Fibroblast of pulmonary artery (primary cell): ENCODE measurements around the gene ANGPTL7.

Experiments used
- DNase-seq: peaks from one replicate; pipeline ENCODE4 v3.0.0-alpha.2; 2010; ENCODE audit warnings: low read depth
- H3K4me3 ChIP-seq: replicated peaks from 2 replicates; pipeline ENCODE4 v1.5.1; 2011; ENCODE audit warnings: low read depth, mild to moderate bottlenecking, control low read depth, low read length, moderate library complexity
- TF ChIP-seq, protein P1 (sequence below): IDR thresholded peaks from 2 replicates; pipeline ENCODE4 v1.5.1; 2011; ENCODE audit warnings: mild to moderate bottlenecking, control low read depth, low read length, inconsistent platforms; ENCODE audit errors: missing control alignments

ANGPTL7 gene

DNA sequence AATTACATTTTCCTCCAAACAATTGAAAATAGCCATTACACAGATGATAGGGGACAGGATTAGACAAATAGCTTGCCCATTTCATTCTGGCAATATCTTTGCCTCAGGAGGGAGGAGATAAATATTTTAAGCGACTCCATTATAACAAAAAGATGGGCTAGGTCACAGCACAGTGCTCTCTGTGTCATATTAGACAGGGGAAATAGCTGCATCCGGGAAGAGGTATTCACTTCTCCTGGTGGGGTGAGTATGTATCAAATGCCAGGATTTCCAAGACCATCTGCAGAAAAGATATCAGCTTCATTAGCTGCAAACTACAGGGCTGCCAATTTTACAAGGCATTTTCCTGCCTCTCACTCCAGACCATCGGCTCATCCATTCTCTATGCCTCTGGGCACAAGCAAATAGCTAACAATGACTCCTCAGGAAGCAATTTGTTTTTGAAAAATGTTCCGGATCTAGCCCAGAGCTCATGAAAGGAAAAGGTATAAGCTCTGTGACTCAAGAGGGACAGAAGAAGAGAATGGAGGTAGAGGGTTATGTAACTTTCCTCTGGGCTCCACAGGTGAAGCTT, 41.9 kb upstream of the ANGPTL7 start:
- TF ChIP-seq, protein P1, sequence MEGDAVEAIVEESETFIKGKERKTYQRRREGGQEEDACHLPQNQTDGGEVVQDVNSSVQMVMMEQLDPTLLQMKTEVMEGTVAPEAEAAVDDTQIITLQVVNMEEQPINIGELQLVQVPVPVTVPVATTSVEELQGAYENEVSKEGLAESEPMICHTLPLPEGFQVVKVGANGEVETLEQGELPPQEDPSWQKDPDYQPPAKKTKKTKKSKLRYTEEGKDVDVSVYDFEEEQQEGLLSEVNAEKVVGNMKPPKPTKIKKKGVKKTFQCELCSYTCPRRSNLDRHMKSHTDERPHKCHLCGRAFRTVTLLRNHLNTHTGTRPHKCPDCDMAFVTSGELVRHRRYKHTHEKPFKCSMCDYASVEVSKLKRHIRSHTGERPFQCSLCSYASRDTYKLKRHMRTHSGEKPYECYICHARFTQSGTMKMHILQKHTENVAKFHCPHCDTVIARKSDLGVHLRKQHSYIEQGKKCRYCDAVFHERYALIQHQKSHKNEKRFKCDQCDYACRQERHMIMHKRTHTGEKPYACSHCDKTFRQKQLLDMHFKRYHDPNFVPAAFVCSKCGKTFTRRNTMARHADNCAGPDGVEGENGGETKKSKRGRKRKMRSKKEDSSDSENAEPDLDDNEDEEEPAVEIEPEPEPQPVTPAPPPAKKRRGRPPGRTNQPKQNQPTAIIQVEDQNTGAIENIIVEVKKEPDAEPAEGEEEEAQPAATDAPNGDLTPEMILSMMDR: no peak
- DNase-seq: peak; percentile 17
- no peak overlapping the region for H3K4me3 ChIP-seq

DNA sequence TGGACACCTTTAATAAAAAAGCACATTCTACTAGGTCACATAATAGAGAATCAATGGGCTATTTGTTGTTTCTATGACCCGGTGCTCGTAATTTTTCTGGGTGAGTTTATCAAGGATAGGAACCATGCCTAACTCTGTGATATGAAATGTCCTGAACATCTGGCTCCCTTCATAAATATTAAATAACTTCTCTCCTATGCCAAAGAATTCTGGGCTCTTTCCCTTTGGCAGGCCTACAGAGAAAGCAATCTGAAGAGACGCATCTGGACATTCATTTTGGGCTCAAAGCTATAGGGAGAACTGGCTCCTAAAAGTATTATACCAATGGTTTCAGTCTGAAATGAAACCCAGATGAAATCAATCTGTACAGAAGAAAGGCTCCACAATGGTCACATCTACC, 38.8 kb upstream of the ANGPTL7 start:
- H3K4me3 ChIP-seq: no peak overlapping the region
- TF ChIP-seq, protein P1: no peak
- no peak for DNase-seq

DNA sequence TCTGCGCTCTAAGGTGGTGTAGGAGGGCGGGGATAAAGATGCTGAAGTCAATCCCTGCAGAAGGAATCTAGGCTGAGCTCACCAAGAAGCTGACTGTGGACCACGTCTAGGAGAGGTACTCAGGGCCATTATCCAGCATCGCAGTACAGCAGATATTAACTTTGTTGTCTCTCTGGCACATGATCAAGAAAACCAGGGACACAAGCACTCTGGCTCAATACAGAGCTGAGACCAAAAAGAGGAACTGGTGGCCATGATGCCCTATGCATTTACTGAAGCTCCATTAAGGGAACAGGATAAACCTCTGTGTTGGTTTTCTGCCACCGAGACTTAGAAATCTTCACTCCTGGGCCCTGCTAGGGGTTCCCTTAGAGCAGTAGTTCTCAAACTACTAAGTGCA, 38.0 kb upstream of the ANGPTL7 start:
- no peak overlapping the region for H3K4me3 ChIP-seq
- TF ChIP-seq, protein P1: no peak
- no peak for DNase-seq

DNA sequence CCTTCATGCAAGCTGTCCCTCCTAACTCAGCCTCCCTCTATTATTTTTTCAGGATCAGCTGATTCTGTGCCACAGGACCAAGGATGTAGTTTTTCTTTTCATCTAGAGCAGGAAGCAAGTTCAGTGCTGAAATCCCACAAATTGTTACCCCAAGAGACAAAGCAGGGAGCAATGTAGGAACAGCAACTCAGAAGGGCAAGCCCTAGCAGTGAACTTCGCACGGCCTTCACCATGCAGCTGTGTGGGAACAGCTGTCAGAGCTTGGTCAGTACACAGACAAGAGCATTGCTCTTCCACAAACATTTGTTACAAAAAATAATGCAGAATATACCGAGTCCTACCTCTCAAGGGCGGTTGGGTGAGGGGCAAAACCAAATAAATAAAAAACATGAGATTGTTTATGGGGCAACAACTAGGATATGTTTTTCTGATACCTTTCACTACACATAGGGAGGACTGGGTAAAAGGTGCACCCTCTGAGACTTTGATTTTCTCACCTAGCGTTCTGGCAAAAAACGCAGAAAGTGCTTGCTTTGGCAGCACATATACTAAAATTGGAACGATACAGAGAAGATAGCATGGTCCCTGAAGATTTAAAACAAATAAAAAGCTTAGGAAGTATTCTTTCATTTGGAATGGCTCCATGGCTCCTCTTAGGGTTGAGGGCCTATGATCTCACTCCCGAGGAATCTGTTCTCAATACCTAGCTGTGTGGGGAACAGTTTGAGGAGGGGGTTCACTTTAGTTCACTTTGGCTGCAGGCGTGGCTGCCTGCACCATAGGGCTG, 37.1 kb upstream of the ANGPTL7 start:
- TF ChIP-seq, protein P1: no peak
- no peak overlapping the region for H3K4me3 ChIP-seq
- no peak for DNase-seq

DNA sequence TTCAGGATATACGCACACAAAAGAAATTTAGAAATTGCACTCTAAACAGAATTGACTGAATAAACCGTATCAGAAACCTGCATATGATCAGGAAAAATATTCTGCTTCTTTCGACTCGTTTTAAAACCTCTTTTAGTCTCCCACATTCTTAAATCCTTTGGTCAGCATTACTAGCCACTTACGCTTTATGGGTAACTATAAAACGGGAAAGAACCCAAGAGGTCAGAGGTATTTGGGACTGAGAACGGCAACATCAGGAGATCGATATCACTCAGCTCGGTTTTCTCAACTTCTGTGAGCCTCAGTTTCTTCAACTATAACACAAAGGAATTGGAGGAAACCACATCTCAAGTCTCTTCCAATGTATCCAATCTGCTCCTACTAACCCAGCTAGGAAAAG, 36.4 kb upstream of the ANGPTL7 start:
- TF ChIP-seq, protein P1: no peak
- H3K4me3 ChIP-seq: no peak overlapping the region
- no peak for DNase-seq

DNA sequence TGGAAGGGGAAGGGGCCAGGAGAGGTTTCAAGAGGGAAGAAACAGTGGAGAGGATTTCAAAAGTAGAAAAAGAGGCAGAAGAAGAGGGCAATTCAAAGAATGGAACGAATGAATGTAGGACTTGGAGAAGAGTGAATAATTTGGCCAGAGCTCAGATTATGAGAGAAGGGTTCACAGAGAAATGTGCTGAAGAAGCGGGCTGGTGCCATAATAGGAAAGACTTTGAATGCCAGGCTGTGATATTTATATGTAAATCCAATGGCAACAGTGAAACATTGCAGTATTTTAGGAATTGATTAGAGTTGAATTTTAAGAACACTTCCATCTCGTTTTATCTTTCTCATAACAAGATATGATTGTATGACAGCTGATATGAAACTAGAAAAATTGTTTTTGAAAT, 36.0 kb upstream of the ANGPTL7 start:
- no peak overlapping the region for H3K4me3 ChIP-seq
- no peak for DNase-seq
- TF ChIP-seq, protein P1: no peak

DNA sequence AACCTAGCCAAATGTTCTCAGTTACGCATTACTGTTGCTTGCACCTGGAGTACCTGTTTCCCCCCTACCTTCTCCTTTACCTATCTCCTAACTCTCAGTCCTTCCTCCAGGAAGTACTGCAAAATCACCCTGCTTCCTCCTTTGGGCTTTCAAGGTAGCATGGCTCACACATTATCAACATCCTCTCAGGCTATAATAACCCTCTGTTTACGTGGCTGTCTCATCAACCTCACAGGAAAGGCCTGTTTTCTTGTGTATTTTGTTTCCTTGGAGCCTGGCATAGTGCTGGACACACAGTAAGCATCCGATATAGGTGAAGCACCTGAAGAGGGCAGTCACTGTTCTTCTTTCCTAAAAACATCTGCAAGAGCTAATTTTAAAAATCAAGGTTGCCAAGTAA, 32.7 kb upstream of the ANGPTL7 start:
- TF ChIP-seq, protein P1: no peak
- H3K4me3 ChIP-seq: no peak overlapping the region
- DNase-seq: no peak
